ENCODE measurements around the gene SMAD6. TPM values are rescaled to one million over a fixed set of nuclear protein-coding genes. Genes with fewer than 3 reads are reported as not detected.
A peak's percentile ranks its signal among the peaks of the same experiment; 100 is the strongest.

Gene SMAD6
- total RNA-seq, 1 experiment from 2014 or later = 6.6 TPM

- Histone ChIP-seq H3K27ac (ENCODE audit: low read depth, low read length) (no peak overlapping the region), H3K79me2 (ENCODE audit: insufficient read depth, low read length) (no peaks in the 10 kb centered on the region), H3K4me3 (replicated peaks in 1 of 2; ENCODE audit: low read depth in 1 of 2, low read length in 2 of 2) (no peak overlapping the region), H3K4me2 (ENCODE audit: low read length) (no peak overlapping the region), H3K27me3 (ENCODE audit: insufficient read depth, low read length) (no peaks in the 10 kb centered on the region), H3K9ac (ENCODE audit: low read length) (no peak overlapping the region), H3K36me3 (ENCODE audit: control insufficient read depth in 1 of 2, insufficient read depth in 2 of 2, low read length in 2 of 2) (no peaks in the 10 kb centered on the region), H3K4me1 (ENCODE audit: control insufficient read depth in 1 of 2, insufficient read depth in 2 of 2, low read length in 2 of 2) (peaks cover 7 to 29% of the 10 kb centered on the region in 2 experiments; a peak in 3 of 4 replicates), H3K9me3 (ENCODE audit: control insufficient read depth in 1 of 2, insufficient read depth in 1 of 2, low read depth in 1 of 2, low read length in 2 of 2) (no peaks in the 10 kb centered on the region), H2AFZ (ENCODE audit: low read depth, low read length, poor library complexity, severe bottlenecking) (no peak overlapping the region), H4K20me1 (ENCODE audit: insufficient read depth) (no peaks in the 10 kb centered on the region), H3K9me2 (ENCODE audit: insufficient read depth) (no peaks in the 10 kb centered on the region)
- intact Hi-C loops (cut with micrococcal nuclease) = no loop called here
- no peak for DNase-seq (ENCODE audit: low read depth, low spot score)
- RAD21 ChIA-PET (ENCODE audit: low non-redundant PET in 1 of 2, low total read pairs in 2 of 2, uncharacterized antibody in 2 of 2, unreplicated experiment in 2 of 2) = no interaction called here
- no peak for TF ChIP-seq CEBPB (IDR thresholded peaks at IDR 0.05; ENCODE audit: low read depth)
- TF ChIP-seq FOSL1 (IDR thresholded peaks at IDR 0.05; ENCODE audit: low read depth) = no peak
- no peak for TF ChIP-seq YY1 (IDR thresholded peaks at IDR 0.05; ENCODE audit: extremely low read depth, insufficient replicate concordance, low read depth, low read length)
- no peak for TF ChIP-seq ZNF274 (IDR thresholded peaks at IDR 0.05; ENCODE audit: low read depth, low read length)
- ATAC-seq = no peak
- CTCF ChIA-PET = no interaction called here
- BruUV-seq (replicated peaks) = no TSS peak
- POLR2A ChIA-PET = no interaction called here
These were observed 5.3 kb upstream of the SMAD6 start for GRCh38 chr15:66696770-66697169.

DNA sequence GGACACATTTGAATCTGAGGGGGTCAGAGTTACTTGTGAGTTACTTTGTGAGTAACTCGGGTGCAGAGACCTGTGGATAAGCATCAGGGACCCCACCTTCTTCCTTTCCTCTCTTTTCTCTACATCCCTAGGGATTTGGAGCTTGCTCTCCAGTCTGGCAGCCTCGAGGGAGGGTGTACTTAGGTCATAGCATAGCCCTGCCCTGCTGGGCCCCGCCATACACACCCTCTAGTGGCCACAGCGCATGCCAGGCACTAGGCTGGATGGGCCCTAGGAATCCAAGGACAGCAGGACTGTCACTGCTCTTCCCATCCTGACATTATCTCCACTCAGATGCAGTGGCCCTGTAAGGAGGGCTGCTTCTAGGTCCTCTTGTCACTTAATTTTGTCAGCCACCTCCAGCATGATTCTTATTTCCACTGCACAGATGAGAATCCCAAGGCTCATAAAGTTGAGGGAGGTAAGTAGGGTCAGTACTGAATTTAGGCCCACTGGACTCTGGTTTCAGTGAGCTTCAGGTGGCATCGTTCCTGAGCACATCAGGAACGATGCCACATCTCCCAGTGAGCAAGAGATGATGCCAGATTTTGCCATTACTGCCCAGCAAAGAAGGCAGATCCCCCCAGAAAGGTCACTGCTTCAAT is 3.6 kb upstream of the SMAD6 start:
- no peaks in the 10 kb centered on the region for H3K9me3 ChIP-seq (ENCODE audit: control insufficient read depth in 1 of 2, insufficient read depth in 1 of 2, low read depth in 1 of 2, low read length in 2 of 2)
- no peak overlapping the region for H3K9ac ChIP-seq (ENCODE audit: low read length)
- ATAC-seq (peak; percentile 68), DNase-seq (ENCODE audit: low read depth, low spot score) (peak; percentile 61)
- RAD21 ChIA-PET (ENCODE audit: low non-redundant PET in 1 of 2, low total read pairs in 2 of 2, uncharacterized antibody in 2 of 2, unreplicated experiment in 2 of 2) = interaction anchor here in 1 of 2 experiments (1.4 kb wide), 1 partner anchor 80 kb away, joined by 3 read pairs; no protein-coding TSS in a partner anchor
- TF ChIP-seq, protein P1, sequence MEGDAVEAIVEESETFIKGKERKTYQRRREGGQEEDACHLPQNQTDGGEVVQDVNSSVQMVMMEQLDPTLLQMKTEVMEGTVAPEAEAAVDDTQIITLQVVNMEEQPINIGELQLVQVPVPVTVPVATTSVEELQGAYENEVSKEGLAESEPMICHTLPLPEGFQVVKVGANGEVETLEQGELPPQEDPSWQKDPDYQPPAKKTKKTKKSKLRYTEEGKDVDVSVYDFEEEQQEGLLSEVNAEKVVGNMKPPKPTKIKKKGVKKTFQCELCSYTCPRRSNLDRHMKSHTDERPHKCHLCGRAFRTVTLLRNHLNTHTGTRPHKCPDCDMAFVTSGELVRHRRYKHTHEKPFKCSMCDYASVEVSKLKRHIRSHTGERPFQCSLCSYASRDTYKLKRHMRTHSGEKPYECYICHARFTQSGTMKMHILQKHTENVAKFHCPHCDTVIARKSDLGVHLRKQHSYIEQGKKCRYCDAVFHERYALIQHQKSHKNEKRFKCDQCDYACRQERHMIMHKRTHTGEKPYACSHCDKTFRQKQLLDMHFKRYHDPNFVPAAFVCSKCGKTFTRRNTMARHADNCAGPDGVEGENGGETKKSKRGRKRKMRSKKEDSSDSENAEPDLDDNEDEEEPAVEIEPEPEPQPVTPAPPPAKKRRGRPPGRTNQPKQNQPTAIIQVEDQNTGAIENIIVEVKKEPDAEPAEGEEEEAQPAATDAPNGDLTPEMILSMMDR (IDR thresholded peaks at IDR 0.05 in 2 of 3, conservative IDR thresholded peaks at IDR 0.05 in 1 of 3; ENCODE audit: borderline replicate concordance in 1 of 3, insufficient read depth in 1 of 3, low read depth in 2 of 3, low read length in 2 of 3) = peak in 2 of 3 experiments; percentile 91 to 97; a peak in 4 of 6 replicates
- TF ChIP-seq SRF (IDR thresholded peaks at IDR 0.05; ENCODE audit: low read depth) = no peak
- 0 out of 2 replicates have a peak, but pooled peaks have one; percentile 9 for TF ChIP-seq ZFX (IDR thresholded peaks at IDR 0.05)
- peak overlapping the region; percentile 79 for H2AFZ ChIP-seq (ENCODE audit: low read depth, low read length, poor library complexity, severe bottlenecking)
- POLR2A ChIA-PET = no interaction called here
- no peaks in the 10 kb centered on the region for H3K79me2 ChIP-seq (ENCODE audit: insufficient read depth, low read length)
- H3K9me2 ChIP-seq (ENCODE audit: insufficient read depth) = no peaks in the 10 kb centered on the region
- no peaks in the 10 kb centered on the region for H3K36me3 ChIP-seq (ENCODE audit: control insufficient read depth in 1 of 2, insufficient read depth in 2 of 2, low read length in 2 of 2)
- H4K20me1 ChIP-seq (ENCODE audit: insufficient read depth) = no peaks in the 10 kb centered on the region
- H3K27me3 ChIP-seq (ENCODE audit: insufficient read depth, low read length) = no peaks in the 10 kb centered on the region
- H3K27ac ChIP-seq (ENCODE audit: low read depth, low read length) = no peak overlapping the region
- peaks cover 7 to 40% of the 10 kb centered on the region in 2 experiments; a peak in 3 of 4 replicates for H3K4me1 ChIP-seq (ENCODE audit: control insufficient read depth in 1 of 2, insufficient read depth in 2 of 2, low read length in 2 of 2)
- intact Hi-C loops (cut with micrococcal nuclease) = loop anchor here (1.0 kb wide), 1 partner anchor 79 kb away; no protein-coding TSS in a partner anchor
- peak overlapping the region; percentile 6; the same call in 1 of the 2 replicates for H3K4me2 ChIP-seq (ENCODE audit: low read length)
- no peak overlapping the region for H3K4me3 ChIP-seq (replicated peaks in 1 of 2; ENCODE audit: low read depth in 1 of 2, low read length in 2 of 2)
- CTCF ChIA-PET = interaction anchor here (0.6 to 2.2 kb wide), 10 partner anchors 9 to 80 kb away, joined by 3 to 8 read pairs (median 4); no protein-coding TSS in a partner anchor
- BruUV-seq (replicated peaks) = no TSS peak

Measured in HCT116 (cell line).